GM18519 (cell line): ENCODE data around the gene ZNF784.

Experiments used
- ATAC-seq: cut with Tn5 transposase; IDR thresholded peaks from one replicate; pipeline ENCODE4 v1.9.1; 2021; ENCODE audit warnings: mild to moderate bottlenecking, moderate library complexity; ENCODE audit not compliant: unreplicated experiment, low FRiP score

Gene ZNF784

GRCh38 chr19:55624109-55625003, at the start of gene ZNF784:
Gene ZNF784 (minus strand): TSS chr19:55624566. CDS start chr19:55624561, 5 bp downstream.
- ATAC-seq, result no peak

- ATAC-seq, result no peak
These were observed 49.5 kb upstream of the ZNF784 start for GRCh38 chr19:55673889-55674288.

GRCh38 chr19:55673465-55673864, 49.1 kb upstream of the ZNF784 start:
- ATAC-seq, result no peak

- ATAC-seq, result no peak
These were observed 48.1 kb upstream of the ZNF784 start for GRCh38 chr19:55672418-55672817.

GRCh38 chr19:55671054-55671378, 46.6 kb upstream of the ZNF784 start:
- no peak for ATAC-seq

- ATAC-seq, result no peak
These were observed 46.1 kb upstream of the ZNF784 start for GRCh38 chr19:55670280-55671053.

- no peak for ATAC-seq
These were observed 45.3 kb upstream of the ZNF784 start for GRCh38 chr19:55669418-55670279.

- no peak for ATAC-seq
These were observed 44.4 kb upstream of the ZNF784 start for GRCh38 chr19:55668603-55669348.

- no peak for ATAC-seq
These were observed 43.6 kb upstream of the ZNF784 start for GRCh38 chr19:55667958-55668357.

- ATAC-seq, result no peak
These were observed 43.1 kb upstream of the ZNF784 start for GRCh38 chr19:55667511-55667910.

GRCh38 chr19:55667006-55667381, 42.6 kb upstream of the ZNF784 start:
- no peak for ATAC-seq

- ATAC-seq, result no peak
These were observed 42.1 kb upstream of the ZNF784 start for GRCh38 chr19:55666343-55667005.

GRCh38 chr19:55663846-55664536, 39.6 kb upstream of the ZNF784 start:
- no peak for ATAC-seq

GRCh38 chr19:55661826-55662225, 37.5 kb upstream of the ZNF784 start:
- no peak for ATAC-seq

- no peak for ATAC-seq
These were observed 36.6 kb upstream of the ZNF784 start for GRCh38 chr19:55660991-55661390.

GRCh38 chr19:55660404-55660803, 36.0 kb upstream of the ZNF784 start:
- no peak for ATAC-seq

GRCh38 chr19:55659822-55660221, 35.5 kb upstream of the ZNF784 start:
- ATAC-seq, result no peak

- ATAC-seq, result no peak
These were observed 34.6 kb upstream of the ZNF784 start for GRCh38 chr19:55658846-55659459.
